ENCODE measurements around the gene ITGA5.

Gene ITGA5

GRCh38 chr12:54351341-54351740 is 67.7 kb downstream of the ITGA5 start:
- peak overlapping the region; percentile 27; the same call in 1 of the 2 replicates for H3K27ac ChIP-seq
- no peak for DNase-seq (ENCODE audit: low spot score)
- TF ChIP-seq, protein P1, sequence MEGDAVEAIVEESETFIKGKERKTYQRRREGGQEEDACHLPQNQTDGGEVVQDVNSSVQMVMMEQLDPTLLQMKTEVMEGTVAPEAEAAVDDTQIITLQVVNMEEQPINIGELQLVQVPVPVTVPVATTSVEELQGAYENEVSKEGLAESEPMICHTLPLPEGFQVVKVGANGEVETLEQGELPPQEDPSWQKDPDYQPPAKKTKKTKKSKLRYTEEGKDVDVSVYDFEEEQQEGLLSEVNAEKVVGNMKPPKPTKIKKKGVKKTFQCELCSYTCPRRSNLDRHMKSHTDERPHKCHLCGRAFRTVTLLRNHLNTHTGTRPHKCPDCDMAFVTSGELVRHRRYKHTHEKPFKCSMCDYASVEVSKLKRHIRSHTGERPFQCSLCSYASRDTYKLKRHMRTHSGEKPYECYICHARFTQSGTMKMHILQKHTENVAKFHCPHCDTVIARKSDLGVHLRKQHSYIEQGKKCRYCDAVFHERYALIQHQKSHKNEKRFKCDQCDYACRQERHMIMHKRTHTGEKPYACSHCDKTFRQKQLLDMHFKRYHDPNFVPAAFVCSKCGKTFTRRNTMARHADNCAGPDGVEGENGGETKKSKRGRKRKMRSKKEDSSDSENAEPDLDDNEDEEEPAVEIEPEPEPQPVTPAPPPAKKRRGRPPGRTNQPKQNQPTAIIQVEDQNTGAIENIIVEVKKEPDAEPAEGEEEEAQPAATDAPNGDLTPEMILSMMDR (conservative IDR thresholded peaks at IDR 0.05; ENCODE audit: low read depth): no peak
- POLR2A ChIA-PET (ENCODE audit: low non-redundant PET): no interaction called here
- CTCF ChIA-PET: no interaction called here

GRCh38 chr12:54350743-54351142 is 68.3 kb downstream of the ITGA5 start:
- TF ChIP-seq, protein P1 (conservative IDR thresholded peaks at IDR 0.05; ENCODE audit: low read depth): no peak
- H3K27ac ChIP-seq: no peak overlapping the region
- POLR2A ChIA-PET (ENCODE audit: low non-redundant PET): no interaction called here
- no peak for DNase-seq (ENCODE audit: low spot score)
- CTCF ChIA-PET: interaction anchor here (0.6 kb wide), 1 partner anchor 82 kb away, joined by 3 read pairs; no protein-coding TSS in a partner anchor

GRCh38 chr12:54349679-54350078 is 69.4 kb downstream of the ITGA5 start:
- ChIA-PET POLR2A (ENCODE audit: low non-redundant PET) (no interaction called here), CTCF (interaction anchor here (0.9 kb wide), 1 partner anchor 13 kb away, joined by 3 read pairs; no protein-coding TSS in a partner anchor)
- DNase-seq (ENCODE audit: low spot score): no peak
- TF ChIP-seq, protein P1 (conservative IDR thresholded peaks at IDR 0.05; ENCODE audit: low read depth): no peak
- H3K27ac ChIP-seq: no peak overlapping the region

GRCh38 chr12:54349036-54349435 is 70.0 kb downstream of the ITGA5 start:
- TF ChIP-seq, protein P1 (conservative IDR thresholded peaks at IDR 0.05; ENCODE audit: low read depth): no peak
- no peak overlapping the region for H3K27ac ChIP-seq
- POLR2A ChIA-PET (ENCODE audit: low non-redundant PET): no interaction called here
- DNase-seq (ENCODE audit: low spot score): no peak
- CTCF ChIA-PET: interaction anchor here (0.9 kb wide), 1 partner anchor 13 kb away, joined by 3 read pairs; no protein-coding TSS in a partner anchor

Data from RWPE1 (cell line).